ENCODE results near the gene SEL1L3. TPM values are rescaled to one million over a fixed set of nuclear protein-coding genes. Genes with fewer than 3 reads are reported as not detected.

The SEL1L3 gene
- total RNA-seq, 1 donor from 2014 or later, result 54.4 TPM

GRCh38 chr4:25723409-25723808 lies 139.4 kb downstream of the SEL1L3 start:
- no peak overlapping the region for H3K4me3 ChIP-seq (ENCODE audit: low read depth, low read length)
- no peak for TF ChIP-seq CTCF (conservative IDR thresholded peaks at IDR 0.05; ENCODE audit: low read depth, low read length)
- no peak for DNase-seq (ENCODE audit: low read depth)

- no peak for DNase-seq (ENCODE audit: low read depth)
- no peak for TF ChIP-seq CTCF (conservative IDR thresholded peaks at IDR 0.05; ENCODE audit: low read depth, low read length)
- no peak overlapping the region for H3K4me3 ChIP-seq (ENCODE audit: low read depth, low read length)
Measured at GRCh38 chr4:25722964-25723363, 139.8 kb downstream of the SEL1L3 start.

GRCh38 chr4:25713812-25714211 lies 149.0 kb downstream of the SEL1L3 start:
- TF ChIP-seq CTCF (conservative IDR thresholded peaks at IDR 0.05; ENCODE audit: low read depth, low read length), result no peak
- H3K4me3 ChIP-seq (ENCODE audit: low read depth, low read length), result no peak overlapping the region
- DNase-seq (ENCODE audit: low read depth), result no peak

- no peak for TF ChIP-seq CTCF (conservative IDR thresholded peaks at IDR 0.05; ENCODE audit: low read depth, low read length)
- no peak for DNase-seq (ENCODE audit: low read depth)
- H3K4me3 ChIP-seq (ENCODE audit: low read depth, low read length), result no peak overlapping the region
Measured at GRCh38 chr4:25712611-25713010, 150.2 kb downstream of the SEL1L3 start.

- H3K4me3 ChIP-seq (ENCODE audit: low read depth, low read length), result no peak overlapping the region
- DNase-seq (ENCODE audit: low read depth), result no peak
- no peak for TF ChIP-seq CTCF (conservative IDR thresholded peaks at IDR 0.05; ENCODE audit: low read depth, low read length)
Measured at GRCh38 chr4:25710637-25711036, 152.2 kb downstream of the SEL1L3 start.

- DNase-seq (ENCODE audit: low read depth), result no peak
- no peak overlapping the region for H3K4me3 ChIP-seq (ENCODE audit: low read depth, low read length)
Measured at GRCh38 chr4:25704516-25704915, 158.3 kb downstream of the SEL1L3 start.

More at GRCh38 chr4:25704516-25704915, 158.3 kb downstream of the SEL1L3 start:
- TF ChIP-seq CTCF (conservative IDR thresholded peaks at IDR 0.05; ENCODE audit: low read depth, low read length), result no peak

Data from epithelial cell of proximal tubule (primary cell).